Cardiac fibroblast (primary cell): ENCODE results near the gene OBSCN.

Source experiments
- DNase-seq, 2 donors: peaks; one replicate each; pipeline versions ENCODE4 v3.0.0 to v3.0.0-alpha.2; 2010; ENCODE audit warnings: low read depth in 2 of 2
- H3K4me3 ChIP-seq, 2 donors: replicated peaks in 1 of 2; 1 replicate in 1 of 2; 2 replicates in 1 of 2; pipeline ENCODE4 v1.5.1; 2011; ENCODE audit warnings: low read depth in 2 of 2, low read length in 2 of 2, mild to moderate bottlenecking in 2 of 2, moderate library complexity in 1 of 2
- CTCF ChIP-seq: IDR thresholded peaks from one replicate; pipeline ENCODE4 v1.5.1; 2011; ENCODE audit warnings: low read depth, mild to moderate bottlenecking, low read length, inconsistent platforms

OBSCN gene

GRCh38 chr1:228293393-228293792 is 85.5 kb downstream of the OBSCN start:
- H3K4me3 ChIP-seq = no peak overlapping the region
- DNase-seq = no peak
- no peak for TF ChIP-seq CTCF

GRCh38 chr1:228293816-228294500 is 86.1 kb downstream of the OBSCN start:
- H3K4me3 ChIP-seq = no peak overlapping the region
- DNase-seq = no peak
- no peak for TF ChIP-seq CTCF

- no peak for DNase-seq
- no peak overlapping the region for H3K4me3 ChIP-seq
- no peak for TF ChIP-seq CTCF
These were observed 86.9 kb downstream of the OBSCN start for GRCh38 chr1:228294717-228295116.

DNA sequence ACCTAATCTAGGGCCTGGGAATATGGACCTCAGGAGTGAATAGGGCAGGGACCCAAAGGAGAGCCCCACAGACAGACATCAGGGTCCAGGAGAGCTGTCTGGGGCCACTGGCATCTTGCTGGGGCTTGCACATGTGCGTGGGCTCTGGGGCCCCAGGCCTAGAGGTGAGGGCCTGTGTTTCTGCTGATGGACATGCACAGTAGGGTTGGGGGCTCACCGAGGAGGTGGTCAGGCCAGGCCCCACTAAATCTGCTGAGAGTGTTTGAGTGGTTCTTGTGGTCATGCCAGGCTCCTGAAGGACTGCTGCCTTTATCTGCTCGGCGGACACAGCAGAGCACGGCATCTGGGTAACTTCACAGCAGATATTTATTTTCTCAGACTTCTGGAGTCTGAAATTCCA is 87.4 kb downstream of the OBSCN start:
- no peak overlapping the region for H3K4me3 ChIP-seq
- TF ChIP-seq CTCF = no peak
- no peak for DNase-seq

- DNase-seq = no peak
- TF ChIP-seq CTCF = no peak
- no peak overlapping the region for H3K4me3 ChIP-seq
These were observed 88.1 kb downstream of the OBSCN start for GRCh38 chr1:228295981-228296380.

DNA sequence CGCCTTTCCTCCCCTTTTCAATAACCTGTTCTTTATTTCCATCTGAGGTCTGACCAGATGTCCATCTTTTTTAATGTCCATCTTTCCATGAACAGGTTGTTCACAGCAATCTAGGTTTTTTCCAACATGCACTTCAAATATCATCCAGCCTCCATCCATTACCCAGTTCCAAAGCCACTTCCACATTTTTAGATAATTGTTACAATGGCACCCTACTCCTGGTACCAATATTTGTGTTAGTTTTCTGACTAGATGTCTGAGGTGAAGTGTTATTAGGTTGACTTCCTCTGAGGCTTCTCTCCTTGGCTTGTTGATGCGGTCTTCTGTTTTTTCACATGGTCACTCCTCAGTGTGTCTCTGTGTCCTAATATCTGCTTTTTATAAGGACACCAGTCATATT is 89.4 kb downstream of the OBSCN start:
- no peak for TF ChIP-seq CTCF
- no peak overlapping the region for H3K4me3 ChIP-seq
- DNase-seq = no peak

- no peak for DNase-seq
- no peak for TF ChIP-seq CTCF
- no peak overlapping the region for H3K4me3 ChIP-seq
These were observed 90.0 kb downstream of the OBSCN start for GRCh38 chr1:228297822-228298221.
